Hematopoietic multipotent progenitor cell (in vitro differentiated cells): ENCODE data around the gene SMOC1. TPM values are rescaled to one million over a fixed set of nuclear protein-coding genes. Genes with fewer than 3 reads are reported as not detected.

ENCODE experiments used
- DNase-seq, 3 donors: peaks; one replicate each; pipeline ENCODE4 v3.0.0-alpha.2; 2011 to 2015; ENCODE audit warnings: low read depth in 2 of 3, low spot score in 2 of 3
- total RNA-seq: library from RNA; depleted of rRNA; stranded (reverse); fragments of >200 nt; gene quantifications from one replicate; pipeline ENCODE4 v1.2.3, GENCODE V29; 2012

Gene SMOC1, protein sequence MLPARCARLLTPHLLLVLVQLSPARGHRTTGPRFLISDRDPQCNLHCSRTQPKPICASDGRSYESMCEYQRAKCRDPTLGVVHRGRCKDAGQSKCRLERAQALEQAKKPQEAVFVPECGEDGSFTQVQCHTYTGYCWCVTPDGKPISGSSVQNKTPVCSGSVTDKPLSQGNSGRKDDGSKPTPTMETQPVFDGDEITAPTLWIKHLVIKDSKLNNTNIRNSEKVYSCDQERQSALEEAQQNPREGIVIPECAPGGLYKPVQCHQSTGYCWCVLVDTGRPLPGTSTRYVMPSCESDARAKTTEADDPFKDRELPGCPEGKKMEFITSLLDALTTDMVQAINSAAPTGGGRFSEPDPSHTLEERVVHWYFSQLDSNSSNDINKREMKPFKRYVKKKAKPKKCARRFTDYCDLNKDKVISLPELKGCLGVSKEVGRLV
- under 0.01 TPM for total RNA-seq

DNA sequence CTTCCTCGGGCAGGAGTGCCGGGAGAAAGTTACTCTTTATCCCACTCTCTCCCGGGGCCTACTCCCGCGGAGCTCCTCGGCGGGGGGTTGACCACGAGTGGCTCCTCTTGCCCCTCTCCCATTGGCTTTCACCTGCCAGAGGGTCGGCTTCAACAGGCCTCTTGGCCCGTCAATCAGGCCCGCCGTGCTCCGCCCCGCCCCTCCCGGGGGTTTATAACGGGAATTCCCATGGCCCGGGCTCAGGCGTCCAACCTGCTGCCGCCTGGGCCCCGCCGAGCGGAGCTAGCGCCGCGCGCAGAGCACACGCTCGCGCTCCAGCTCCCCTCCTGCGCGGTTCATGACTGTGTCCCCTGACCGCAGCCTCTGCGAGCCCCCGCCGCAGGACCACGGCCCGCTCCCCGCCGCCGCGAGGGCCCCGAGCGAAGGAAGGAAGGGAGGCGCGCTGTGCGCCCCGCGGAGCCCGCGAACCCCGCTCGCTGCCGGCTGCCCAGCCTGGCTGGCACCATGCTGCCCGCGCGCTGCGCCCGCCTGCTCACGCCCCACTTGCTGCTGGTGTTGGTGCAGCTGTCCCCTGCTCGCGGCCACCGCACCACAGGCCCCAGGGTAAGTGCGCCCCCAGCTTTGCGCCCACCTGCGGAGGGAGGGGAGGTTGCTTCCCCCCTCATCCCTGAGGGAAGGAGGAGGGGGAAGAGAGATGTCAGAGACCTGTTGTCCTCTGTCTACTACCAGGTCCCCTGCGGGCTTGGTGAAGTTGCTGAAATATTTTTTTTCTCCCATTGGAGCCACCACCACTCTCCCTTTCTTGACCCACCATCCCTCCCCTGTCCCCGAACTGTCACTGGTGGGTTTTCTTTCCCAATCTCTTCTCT, at the start of gene SMOC1:
SMOC1 (plus strand) TSS at position 242 of the 869 bp plus-strand sequence; CDS start at position 505, 263 bp downstream.
- DNase-seq = peak in 2 of 3 donors; percentile 43 to 45

DNA sequence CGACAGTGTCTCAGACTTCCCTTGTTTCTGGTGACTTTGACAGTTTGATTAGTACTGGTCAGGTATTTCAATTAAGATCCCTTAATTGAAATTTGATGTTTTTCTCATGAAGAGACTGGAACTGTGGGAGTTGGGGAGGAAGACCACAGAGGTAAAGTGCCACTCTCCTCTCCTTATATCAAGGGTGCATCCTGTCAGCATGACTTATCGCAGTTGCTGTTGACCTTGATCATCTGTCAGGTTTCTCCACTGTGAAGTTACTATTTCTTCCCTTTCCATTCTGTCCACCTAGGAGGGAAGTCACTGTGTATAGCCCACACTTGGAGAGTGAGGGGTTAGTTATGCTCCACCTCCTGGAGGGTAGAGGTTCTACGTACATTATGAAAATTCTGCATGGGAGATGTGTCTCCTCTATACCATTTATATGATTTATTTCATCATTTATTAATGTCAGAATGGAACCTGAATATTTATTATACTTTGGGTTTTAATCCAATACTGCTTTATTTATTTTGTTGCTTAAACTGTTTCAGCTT, 40.3 kb upstream of the SMOC1 start:
- no peak for DNase-seq

DNA sequence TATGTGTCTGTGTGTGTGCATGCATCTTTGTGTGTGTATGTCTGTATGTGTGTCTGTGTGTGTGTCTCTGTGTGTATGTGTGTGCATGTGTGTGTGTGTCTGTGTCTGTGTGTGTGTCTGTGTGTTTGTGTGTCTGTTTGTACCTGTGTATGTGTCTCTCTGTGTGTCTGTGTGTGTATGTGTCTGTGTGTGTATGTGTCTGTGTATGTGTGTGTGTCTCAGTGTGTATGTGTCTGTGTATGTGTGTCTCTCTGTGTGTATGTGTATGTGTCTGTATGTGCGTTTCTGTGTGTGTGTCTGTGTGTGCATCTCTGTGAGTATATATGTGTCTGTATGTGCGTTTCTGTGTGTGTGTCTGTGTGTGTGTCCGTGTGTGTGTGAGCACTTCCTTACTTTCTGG, 39.6 kb upstream of the SMOC1 start:
- no peak for DNase-seq

DNA sequence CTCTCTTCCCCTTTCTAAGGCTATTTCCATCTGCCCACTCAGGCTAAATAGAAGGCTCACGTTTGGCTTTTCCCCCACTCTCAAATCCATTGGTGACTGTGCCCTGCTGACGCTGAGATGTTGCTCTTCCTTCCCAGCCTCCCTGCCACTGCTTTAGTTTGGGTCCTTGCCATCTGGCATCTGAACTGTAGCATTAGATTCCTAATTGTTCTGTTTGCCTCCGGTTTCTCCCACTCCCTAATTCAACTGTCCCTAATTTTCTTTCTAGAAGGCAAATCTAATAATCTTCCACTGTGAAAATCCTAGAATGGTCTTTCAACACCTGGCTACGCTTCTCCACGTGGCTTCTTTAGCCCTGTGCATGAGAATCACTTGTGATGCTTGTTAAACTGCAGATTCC, 37.6 kb upstream of the SMOC1 start:
- no peak for DNase-seq

DNA sequence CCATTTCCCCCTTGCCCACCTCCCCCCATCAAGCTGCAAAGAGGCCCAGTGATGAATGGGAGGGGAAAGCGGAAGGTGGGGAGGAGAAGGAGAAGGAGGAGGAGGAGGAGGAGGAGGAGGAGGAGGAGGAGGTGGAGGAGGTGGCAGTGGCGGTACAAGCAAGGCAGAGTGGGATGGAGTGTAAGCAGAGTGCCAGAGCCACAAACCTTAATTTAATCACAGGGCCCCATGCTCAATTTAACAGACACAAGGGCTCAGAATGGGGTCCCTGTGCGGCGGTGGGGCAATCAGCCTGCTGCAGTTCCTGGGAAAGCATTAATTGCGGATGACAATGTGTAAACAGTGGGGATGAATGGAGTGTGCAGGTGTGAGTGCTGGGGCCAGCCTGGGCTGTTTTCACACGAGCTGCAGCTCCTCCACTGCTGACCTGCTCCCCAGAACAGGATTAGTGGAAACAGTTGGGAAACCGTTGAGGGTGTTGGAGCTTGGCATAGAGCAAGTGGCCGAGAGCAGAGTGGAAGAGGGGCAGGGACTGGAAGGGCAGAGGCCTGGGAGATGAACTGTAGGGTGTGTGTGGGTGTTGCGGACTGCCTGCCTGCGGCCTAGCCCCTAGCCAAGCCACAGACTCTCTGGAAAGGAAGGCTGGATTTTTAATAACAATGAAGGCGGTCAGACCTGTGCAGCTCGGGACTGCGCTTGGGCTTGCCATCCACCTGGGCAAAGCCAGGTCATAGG, 36.4 kb upstream of the SMOC1 start:
- no peak for DNase-seq

DNA sequence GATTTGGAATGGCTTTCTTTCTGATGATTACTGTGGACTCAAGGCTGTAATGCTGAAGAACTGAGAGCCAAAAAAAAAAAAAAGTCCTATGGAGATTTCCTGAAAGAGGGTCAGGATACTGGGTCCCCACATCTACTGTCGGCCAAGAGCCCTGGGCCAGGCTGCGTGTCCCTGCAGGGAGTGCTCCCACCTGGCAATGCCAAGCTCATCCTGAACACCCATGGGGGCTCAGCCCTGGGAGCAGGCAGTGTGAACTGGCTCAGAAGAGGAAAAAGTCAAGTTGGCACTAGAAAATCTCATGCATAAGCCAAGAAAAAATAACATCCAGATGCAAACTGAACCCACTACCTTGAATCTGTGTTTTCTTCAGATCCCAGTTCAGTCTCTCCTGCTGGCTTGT, 35.0 kb upstream of the SMOC1 start:
- DNase-seq = no peak

DNA sequence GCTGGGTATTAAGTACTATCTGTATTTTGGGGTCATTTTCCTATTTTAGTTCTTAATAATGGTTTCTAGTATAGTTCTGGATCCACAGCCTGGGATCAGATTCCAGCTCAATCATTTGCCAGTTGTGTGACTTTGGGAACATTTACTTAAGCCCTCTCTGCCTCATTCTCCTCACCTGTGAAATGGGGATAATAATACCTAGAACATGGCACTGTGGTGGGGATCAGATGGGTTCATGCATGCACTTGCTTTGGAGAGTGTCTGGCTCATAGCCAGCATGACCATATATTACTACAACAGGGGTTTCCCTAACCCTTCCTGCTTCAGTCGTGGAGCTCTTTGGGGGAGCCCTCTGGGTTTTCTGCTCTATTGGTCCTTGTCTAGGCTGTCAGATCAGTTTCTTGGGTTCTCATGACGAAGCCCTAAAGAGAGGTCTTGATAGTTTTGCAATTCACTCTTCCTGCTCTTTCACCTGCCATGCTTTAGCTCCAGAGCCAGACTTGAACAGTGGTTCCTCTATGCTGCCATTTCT, 34.1 kb upstream of the SMOC1 start:
- no peak for DNase-seq

DNA sequence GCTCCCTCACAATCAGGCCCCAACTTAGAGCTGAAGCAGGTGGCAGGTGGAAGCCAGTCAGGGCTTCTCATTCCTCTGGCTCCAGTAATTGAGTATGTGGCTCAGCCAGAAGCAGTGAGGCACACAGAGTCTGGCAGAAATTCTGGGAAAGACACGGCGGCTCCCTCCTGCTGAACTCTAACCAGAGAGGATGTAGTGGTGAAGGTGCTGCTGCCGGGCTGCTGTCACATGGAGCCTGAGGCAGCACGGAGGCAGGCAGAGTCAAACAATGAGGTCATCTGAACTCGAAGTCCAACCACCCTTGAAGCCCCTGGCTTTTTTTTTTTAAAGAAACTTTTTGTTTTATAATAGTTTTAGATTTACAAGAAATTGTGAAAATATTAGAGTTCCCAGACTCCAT, 33.4 kb upstream of the SMOC1 start:
- no peak for DNase-seq

DNA sequence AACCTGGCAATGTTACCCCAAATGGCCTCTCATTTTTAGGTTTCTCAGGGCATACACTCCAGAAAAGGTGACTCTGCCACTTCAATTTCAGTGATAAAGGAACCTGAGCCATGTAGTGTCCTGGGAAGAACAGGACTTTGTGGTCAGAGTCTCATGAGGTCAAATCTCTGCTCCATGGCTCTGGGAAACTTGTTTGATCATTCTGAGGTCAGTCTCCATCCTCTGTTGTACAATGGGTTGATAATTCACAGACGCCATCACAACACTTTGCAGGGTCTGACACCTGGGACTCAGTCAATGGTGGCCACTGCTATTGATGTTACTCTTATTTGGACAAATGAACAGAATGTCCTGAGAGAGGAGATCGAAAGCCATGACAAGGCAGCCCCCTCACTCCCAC, 31.1 kb upstream of the SMOC1 start:
- DNase-seq = no peak

DNA sequence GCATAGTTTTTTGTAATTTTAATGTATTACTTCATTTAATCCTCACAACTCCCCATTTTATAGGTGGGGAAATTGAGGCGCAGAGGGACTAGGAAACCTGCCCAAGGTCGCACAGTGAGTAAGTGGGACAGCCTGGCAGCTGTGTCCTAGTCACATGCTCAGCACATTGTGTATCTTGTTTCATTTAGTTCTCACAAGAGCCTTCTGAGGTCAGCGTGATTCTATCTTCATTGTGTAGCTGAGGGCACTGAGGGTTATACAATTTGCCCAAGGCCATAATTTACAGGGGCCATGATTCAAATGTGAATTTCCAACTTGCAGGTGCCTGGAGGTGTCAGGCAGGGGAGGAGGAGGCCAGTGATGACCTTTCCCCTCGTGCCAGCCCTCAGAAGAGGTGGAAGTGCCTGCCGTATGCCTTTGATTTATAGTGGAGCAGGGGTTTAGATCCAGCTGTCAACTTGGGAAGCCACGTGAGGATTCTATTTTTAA, 30.3 kb upstream of the SMOC1 start:
- DNase-seq = no peak

DNA sequence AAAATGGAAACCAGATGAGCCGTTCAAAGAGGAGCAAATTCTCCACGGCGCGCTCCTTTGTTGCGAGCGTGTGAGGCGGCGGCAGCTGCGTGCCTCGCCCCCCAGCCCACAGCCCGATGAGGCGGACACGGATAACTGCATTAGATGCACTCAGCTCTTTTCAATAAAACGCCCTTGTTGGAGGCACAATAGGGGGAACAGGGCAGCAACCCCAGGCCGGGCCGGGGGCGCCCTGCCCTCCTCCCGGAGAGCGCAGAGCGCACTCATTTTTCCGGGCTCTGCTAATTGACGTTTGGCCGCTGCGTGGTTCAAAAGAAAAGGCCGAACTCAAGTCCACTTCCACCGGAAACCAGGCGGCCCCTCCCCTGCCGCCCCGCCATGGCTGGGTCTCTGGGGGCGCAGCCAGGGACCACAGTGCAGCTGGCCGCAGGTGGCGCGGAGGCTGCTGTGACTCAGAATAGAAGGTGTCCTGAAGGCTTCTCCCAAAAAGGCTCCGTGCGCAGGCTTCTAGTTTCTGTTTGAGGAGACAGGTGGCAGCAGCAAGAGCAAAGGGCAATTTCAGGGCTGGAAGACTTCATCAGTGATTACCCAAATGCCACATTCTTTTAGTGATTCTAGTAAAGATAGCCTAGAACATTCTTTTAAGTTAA, 29.0 kb upstream of the SMOC1 start:
- peak in 1 of 3 donors; percentile 1 for DNase-seq

DNA sequence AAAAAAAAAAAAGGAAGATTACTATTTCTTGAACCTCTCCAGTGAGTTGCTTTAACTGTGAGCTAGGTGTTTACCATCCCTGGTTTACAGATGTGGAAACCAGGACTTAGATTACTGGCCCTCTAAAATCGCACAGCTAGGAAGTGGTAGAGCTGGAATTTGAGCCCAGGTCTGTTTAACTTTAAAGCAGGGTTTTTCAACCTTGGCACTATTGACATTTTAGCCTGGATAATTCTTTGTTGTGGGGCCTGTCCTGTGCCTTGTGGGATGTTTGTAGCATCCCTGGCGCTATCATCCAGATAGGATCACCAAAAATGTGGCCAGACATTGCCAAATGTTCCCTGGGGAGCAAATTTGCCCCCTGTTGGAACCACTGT, 28.5 kb upstream of the SMOC1 start:
- DNase-seq = no peak

DNA sequence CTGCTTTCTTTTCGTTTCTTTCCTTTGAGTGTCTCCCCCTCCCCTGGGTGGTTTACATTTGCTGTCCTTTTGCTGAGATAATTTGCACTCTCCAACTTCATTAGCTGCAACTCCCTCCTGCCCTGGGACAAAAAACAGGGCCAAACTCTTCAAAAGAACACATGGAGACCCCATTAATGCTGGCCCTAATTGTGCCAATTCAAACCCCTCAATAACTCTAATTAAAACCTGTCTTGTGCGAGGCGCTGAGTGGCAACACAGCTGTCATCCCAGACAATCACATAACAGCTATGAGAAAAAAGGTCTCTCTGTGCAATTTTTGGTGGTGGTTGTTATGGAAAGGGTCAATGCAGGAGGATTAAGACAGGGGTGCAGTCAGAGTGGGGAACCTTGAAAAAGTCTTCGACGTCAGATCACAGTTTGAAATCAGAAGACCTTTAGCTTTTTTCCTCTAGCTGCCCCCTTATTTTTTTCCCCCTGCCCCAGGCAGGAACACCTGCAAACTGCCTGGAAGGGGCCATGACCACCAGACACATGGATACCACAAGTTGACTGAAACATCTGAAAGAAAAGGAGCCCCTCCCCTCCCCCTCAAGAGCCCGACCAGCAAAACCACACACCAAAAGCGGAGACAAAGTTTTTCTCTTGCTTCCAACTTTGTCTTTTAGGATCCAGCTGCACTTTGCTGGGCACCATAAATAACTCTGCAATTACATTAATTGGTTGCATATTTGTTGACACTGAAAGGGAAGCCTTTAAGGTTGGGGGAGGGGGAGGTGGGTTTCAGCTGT, 26.5 kb upstream of the SMOC1 start:
- no peak for DNase-seq

DNA sequence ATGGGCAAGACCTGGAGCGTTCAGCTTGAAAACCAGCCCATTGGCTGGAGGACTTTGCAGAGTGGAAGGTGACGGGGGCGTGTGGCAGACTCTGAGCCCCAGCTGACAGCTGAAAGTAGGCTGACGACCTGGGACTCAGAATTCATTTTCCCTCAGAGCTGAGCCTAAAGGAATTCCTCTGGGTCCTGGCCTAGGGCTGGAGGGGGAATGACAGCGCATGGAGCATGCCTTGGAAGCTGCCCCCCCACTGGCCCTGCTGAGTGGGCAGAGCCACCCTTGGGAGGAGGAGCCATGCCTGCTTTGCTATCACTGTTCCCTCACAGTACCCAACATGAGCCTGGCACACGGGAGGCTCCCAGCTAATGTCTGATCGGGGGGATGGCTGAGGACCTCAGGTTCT, 25.4 kb upstream of the SMOC1 start:
- DNase-seq = no peak

DNA sequence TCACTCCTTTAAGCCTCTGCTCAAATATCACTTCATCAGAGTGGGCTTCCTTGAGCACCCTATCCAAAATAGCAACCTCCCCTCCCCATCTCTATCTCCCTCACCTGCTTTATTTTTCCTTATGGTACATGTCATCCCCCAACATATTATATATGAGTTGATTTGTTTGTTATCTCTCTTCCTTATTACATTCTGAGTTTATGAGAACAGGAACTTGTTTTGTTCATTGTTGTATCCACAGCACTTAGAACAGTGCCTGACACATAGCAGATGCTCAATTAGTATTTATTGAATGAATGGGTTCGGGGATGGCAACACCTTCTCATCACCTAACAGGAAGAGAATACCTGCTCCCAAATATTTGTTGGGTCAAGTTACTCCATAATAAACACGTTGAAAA, 24.6 kb upstream of the SMOC1 start:
- DNase-seq = no peak

DNA sequence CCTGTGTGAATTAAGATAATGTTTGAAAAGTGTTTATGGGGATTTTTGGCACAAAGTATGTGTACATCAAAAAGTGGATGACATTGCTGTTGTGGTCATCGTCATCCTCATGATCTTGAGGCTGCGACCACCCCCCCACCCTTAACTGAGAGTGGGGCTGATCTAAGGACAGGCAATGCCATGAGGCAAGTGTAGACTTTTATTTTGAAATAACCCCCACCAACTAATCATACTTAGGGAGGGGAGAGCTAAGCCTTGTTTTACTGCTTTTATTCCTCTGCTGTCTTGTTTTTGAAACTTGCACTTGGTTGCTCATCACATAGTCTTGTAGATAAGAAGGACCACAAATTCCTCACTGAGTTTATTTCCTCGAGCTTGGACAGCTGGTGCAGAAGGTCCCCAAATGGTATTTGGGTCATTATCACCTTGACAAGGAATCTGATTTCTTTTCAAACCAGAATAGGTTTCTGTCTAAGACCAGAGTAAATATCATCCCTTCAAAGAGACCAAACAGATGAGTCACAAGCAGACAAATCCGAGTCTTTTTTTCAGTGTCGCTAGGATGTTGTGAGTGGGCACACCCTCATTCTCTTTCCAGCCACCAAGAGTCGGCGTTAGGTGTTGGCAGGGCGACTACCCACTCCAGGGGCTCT, 23.9 kb upstream of the SMOC1 start:
- DNase-seq = no peak

DNA sequence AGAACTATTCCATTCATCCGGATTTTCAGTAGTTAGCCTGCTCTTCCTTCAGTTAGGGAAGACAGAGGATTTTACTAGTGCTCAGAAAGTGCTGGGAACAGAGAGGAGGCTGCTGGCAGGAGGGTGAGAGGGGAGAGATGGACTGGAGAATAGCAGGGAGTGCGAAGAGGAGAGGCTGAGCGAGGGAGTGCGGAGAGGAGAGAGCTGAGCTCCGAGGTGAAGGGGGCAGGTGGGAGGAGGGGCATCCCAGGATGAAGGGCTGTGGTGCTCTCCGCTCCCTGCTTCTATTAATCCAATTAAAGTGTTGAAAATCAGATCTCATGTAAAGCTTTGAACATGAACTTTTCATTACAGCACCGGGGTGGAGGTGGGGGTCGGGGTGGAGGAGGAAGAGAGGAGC, 20.4 kb upstream of the SMOC1 start:
- DNase-seq = no peak

DNA sequence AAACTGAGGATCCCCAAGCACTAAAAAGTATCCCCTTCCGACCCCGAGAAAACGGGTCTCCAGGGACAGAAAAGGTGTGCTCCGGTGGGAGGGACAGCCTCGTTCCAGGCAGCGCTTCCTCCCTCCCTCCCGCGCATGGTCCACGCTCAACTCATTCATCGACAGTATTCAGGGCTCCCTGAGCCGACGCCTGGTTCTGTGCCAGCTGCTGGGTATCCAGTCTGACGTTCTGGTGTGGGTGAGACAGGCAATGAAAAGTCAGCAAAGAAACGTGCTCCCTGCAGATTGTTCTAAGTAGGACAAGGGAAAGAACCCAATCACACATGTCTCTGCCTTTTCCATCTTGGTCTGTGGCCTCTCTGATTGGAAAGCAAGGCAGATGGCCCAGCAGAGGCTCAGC, 19.6 kb upstream of the SMOC1 start:
- no peak for DNase-seq

DNA sequence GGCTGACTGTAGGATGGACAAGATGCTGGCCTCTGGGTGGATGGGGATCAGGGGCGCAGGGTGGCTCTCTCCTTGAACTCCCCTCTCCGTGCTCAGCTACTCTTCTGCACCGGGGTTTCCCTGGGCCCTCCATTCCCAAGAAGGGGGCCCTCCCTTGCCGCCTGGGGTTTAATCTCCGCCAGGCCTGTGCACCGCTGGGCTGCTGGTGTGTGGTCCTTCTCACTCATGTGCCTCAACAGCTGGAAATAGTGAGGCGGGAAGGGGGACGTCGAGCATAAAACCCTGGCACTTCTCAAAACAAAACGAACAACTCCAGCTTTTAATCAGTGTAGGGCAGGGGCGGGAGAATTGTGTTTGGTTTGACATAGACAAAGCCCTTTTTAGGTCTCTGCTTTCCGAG, 19.0 kb upstream of the SMOC1 start:
- DNase-seq = no peak
